Karpas-422 (cell line): ENCODE results near the gene NAMPT. TPM values are rescaled to one million over a fixed set of nuclear protein-coding genes. Genes with fewer than 3 reads are reported as not detected.

Source experiments
- DNase-seq: peaks from one replicate; pipeline ENCODE4 v3.0.0-alpha.2; 2015
- H2AFZ ChIP-seq: fragments of 200-600 bp; sonication (generic); 2 replicates; pipeline ENCODE4 v1.6.1; 2014; ENCODE audit warnings: antibody characterized with exemption, low read length, mixed read lengths
- H3K27ac ChIP-seq: fragments of 200-600 bp; sonication (generic); 2 replicates; pipeline ENCODE4 v1.5.1; 2014; ENCODE audit warnings: mild to moderate bottlenecking, low read length, moderate library complexity
- H3K27me3 ChIP-seq: fragments of 200-600 bp; sonication (generic); 2 replicates; pipeline ENCODE4 v1.6.1; 2014; ENCODE audit warnings: low read length, mixed read lengths
- H3K36me3 ChIP-seq: fragments of 200-600 bp; sonication (generic); 2 replicates; pipeline ENCODE4 v1.6.1; 2014; ENCODE audit warnings: low read length, mixed read lengths; ENCODE audit not compliant: insufficient read depth
- H3K4me1 ChIP-seq: fragments of 200-600 bp; sonication (generic); 2 replicates; pipeline ENCODE4 v1.6.1; 2014; ENCODE audit warnings: mild to moderate bottlenecking, low read length, mixed read lengths
- H3K4me2 ChIP-seq: fragments of 200-600 bp; sonication (generic); 2 replicates; pipeline ENCODE4 v1.6.1; 2014; ENCODE audit warnings: low read length, low read depth, mild to moderate bottlenecking; ENCODE audit not compliant: poor library complexity, severe bottlenecking
- H3K4me3 ChIP-seq: fragments of 200-600 bp; sonication (generic); 2 replicates; pipeline ENCODE4 v1.5.1; 2014; ENCODE audit warnings: mild to moderate bottlenecking, antibody characterized with exemption, low read length, mixed read lengths
- H3K79me2 ChIP-seq: fragments of 200-600 bp; sonication (generic); 2 replicates; pipeline ENCODE4 v1.6.1; 2014; ENCODE audit warnings: mild to moderate bottlenecking, low read length, mixed read lengths
- H3K9ac ChIP-seq: fragments of 200-600 bp; sonication (generic); 2 replicates; pipeline ENCODE4 v1.6.0; 2014; ENCODE audit warnings: low read length
- H3K9me2 ChIP-seq: fragments of 200-600 bp; sonication (generic), shearing (Covaris generic); replicated peaks from 2 replicates; pipeline ENCODE4 v1.6.0; 2014; ENCODE audit warnings: mild to moderate bottlenecking, low read length, moderate library complexity; ENCODE audit not compliant: insufficient read depth
- H3K9me3 ChIP-seq: fragments of 300-700, 200-600 bp; sonication (generic); 2 replicates; pipeline ENCODE4 v1.6.1; 2014; ENCODE audit warnings: low read length, mixed read lengths
- H4K20me1 ChIP-seq: fragments of 200-600 bp; sonication (generic); 2 replicates; pipeline ENCODE4 v1.6.1; 2014; ENCODE audit warnings: mild to moderate bottlenecking, antibody characterized with exemption, low read length, low read depth; ENCODE audit not compliant: insufficient read depth
- total RNA-seq: library from RNA; depleted of rRNA; stranded (reverse); fragments of >200 nt; shearing (Covaris generic); gene quantifications from 2 replicates; pipeline ENCODE4 v1.2.3, GENCODE V29; 2014; ENCODE audit warnings: low replicate concordance

Gene NAMPT
- total RNA-seq, 1 experiment from 2014 or later = 87.4 TPM

DNA sequence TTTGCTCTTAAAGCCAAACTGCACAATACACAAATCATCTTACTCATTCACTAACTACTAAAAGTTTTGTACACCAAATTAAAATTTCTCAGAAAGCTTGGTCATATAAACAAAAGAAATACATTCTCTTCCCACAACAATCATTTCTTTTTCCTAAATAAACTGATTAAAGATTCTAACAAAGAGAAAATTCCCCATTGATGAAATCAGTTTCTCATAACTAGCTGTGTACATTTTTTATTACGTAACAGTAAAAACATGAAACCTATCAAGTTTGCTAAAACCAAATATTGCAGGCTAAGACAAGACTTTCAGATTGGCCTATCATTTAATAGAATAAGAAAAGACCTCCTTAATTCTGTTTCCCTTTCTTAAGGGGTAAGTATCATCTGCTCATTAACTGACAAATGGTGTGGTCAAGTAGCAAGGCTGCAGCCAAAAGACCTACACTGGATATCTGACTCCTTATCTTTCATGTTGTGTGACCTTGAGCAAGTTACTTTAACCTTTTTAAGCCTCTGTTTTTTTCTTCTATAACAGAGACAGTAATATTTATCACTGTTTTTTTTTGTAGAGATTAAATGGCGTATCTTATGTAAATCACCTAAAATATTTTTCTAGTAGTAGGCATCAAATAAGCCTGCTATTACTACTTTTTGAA is 22.4 kb downstream of the NAMPT start:
- Histone ChIP-seq H3K4me1 (no peaks in the 10 kb centered on the region), H3K27ac (no peak overlapping the region), H3K9me2 (no peaks in the 10 kb centered on the region), H3K4me2 (no peak overlapping the region), H3K9ac (no peak overlapping the region), H2AFZ (no peak overlapping the region), H4K20me1 (no peaks in the 10 kb centered on the region), H3K9me3 (no peaks in the 10 kb centered on the region), H3K79me2 (peaks cover 10% of the 10 kb centered on the region), H3K27me3 (no peaks in the 10 kb centered on the region), H3K36me3 (peaks cover 69% of the 10 kb centered on the region), H3K4me3 (no peak overlapping the region)
- no peak for DNase-seq

DNA sequence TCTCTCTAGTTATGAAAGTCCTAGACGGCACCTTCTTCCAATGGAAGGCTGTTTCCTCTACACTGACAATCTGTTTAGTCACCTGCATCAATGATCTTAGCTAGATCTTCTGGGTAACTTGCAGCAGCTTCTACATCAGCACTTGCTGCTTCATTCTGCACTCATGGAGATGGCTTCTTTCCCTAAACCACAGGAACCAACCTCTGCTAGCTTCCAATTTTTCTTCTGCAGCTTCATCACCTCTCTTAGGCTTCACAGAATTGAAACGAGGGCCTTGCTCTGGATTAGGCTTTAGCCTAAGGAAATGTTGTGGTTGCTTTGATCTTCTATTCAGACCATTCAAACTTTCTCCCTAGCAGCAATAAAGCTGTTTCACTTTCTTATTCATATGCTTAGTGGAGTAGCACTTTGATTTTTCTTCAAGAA is 24.6 kb downstream of the NAMPT start:
- H3K9ac ChIP-seq = no peak overlapping the region
- no peaks in the 10 kb centered on the region for H3K27me3 ChIP-seq
- no peak for DNase-seq
- H3K27ac ChIP-seq = no peak overlapping the region
- peaks cover 65% of the 10 kb centered on the region for H3K36me3 ChIP-seq
- H3K4me2 ChIP-seq = no peak overlapping the region
- no peak overlapping the region for H2AFZ ChIP-seq
- H3K4me1 ChIP-seq = no peaks in the 10 kb centered on the region
- no peaks in the 10 kb centered on the region for H4K20me1 ChIP-seq
- H3K79me2 ChIP-seq = peaks cover 14% of the 10 kb centered on the region
- H3K9me3 ChIP-seq = no peaks in the 10 kb centered on the region
- H3K9me2 ChIP-seq = no peaks in the 10 kb centered on the region
- no peak overlapping the region for H3K4me3 ChIP-seq

DNA sequence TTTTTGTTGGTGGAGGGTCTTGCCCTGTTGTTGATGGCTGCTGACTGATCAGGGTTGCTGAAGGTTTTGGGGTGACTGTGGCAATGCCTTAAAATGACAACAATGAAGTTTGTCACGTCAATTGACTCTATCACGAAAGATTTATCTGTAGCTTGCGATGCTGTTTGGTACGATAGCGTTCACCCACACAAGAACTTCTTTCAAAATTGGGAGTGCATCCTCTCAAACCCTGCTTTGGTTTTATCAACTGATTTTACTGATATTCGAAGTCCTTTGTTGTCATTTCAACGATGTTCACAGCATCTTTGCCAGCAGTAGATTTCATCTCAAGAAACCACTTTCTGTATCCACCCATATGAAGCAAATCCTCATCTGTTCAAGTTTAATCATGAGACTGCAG is 26.0 kb downstream of the NAMPT start:
- Histone ChIP-seq H3K4me1 (no peaks in the 10 kb centered on the region), H3K9ac (no peak overlapping the region), H3K9me3 (no peaks in the 10 kb centered on the region), H4K20me1 (no peaks in the 10 kb centered on the region), H3K4me2 (no peak overlapping the region), H3K79me2 (peaks cover 11% of the 10 kb centered on the region), H2AFZ (no peak overlapping the region), H3K27me3 (no peaks in the 10 kb centered on the region), H3K27ac (no peak overlapping the region), H3K36me3 (peaks cover 66% of the 10 kb centered on the region), H3K4me3 (no peak overlapping the region), H3K9me2 (no peaks in the 10 kb centered on the region)
- no peak for DNase-seq

DNA sequence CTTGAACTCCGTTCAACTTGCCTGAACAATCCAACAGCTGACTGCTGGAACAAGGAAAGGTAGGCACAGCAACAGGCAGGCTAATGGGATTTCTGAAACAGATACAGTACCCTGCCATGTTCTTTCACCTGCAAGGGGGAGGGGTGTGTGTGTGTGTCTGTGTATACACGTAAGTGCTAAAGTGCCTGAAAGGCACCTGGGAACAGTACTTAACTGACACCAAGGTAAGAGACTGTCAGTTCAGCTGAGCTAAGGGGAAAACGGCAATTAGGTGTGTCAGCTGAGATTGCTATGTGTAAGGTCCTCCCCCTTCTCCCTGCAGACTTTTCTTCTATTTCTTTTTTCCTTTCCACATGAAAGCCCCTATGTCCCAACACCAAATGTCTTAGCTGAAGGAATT is 27.0 kb downstream of the NAMPT start:
- Histone ChIP-seq H3K4me3 (no peak overlapping the region), H3K36me3 (peaks cover 69% of the 10 kb centered on the region), H3K9me2 (no peaks in the 10 kb centered on the region), H3K79me2 (peaks cover 11% of the 10 kb centered on the region; the same call in 1 of the 2 replicates), H3K27ac (no peak overlapping the region), H3K9ac (no peak overlapping the region), H3K4me2 (no peak overlapping the region), H2AFZ (no peak overlapping the region), H3K4me1 (no peaks in the 10 kb centered on the region), H3K27me3 (no peaks in the 10 kb centered on the region), H3K9me3 (no peaks in the 10 kb centered on the region), H4K20me1 (no peaks in the 10 kb centered on the region)
- no peak for DNase-seq

DNA sequence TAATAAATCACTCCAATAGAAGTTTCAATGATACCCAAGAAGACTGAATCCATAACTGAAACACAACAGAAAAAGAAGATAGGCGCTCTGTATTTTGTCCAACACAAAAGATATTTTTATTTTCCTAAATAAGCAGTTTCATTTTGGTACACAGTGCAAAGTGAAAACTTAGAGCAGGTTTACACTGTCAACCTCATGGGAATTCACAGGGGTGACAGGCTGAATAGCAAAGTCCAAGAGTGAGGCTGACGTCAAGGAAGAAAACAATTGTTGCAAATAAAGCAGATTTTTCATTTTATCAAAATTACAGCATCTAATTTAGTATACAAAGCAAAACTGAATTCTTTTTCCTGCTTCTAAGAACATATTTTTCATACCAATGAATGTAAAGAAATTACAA is 28.6 kb downstream of the NAMPT start:
- Histone ChIP-seq H3K4me1 (no peaks in the 10 kb centered on the region), H3K9ac (no peak overlapping the region), H3K27ac (no peak overlapping the region), H2AFZ (no peak overlapping the region), H3K4me2 (no peak overlapping the region), H4K20me1 (no peaks in the 10 kb centered on the region), H3K9me3 (no peaks in the 10 kb centered on the region), H3K4me3 (no peak overlapping the region), H3K36me3 (peaks cover 81% of the 10 kb centered on the region), H3K9me2 (no peaks in the 10 kb centered on the region), H3K79me2 (0 out of 2 replicates have a peak, but pooled peaks cover 9% of the 10 kb centered on the region), H3K27me3 (no peaks in the 10 kb centered on the region)
- no peak for DNase-seq

DNA sequence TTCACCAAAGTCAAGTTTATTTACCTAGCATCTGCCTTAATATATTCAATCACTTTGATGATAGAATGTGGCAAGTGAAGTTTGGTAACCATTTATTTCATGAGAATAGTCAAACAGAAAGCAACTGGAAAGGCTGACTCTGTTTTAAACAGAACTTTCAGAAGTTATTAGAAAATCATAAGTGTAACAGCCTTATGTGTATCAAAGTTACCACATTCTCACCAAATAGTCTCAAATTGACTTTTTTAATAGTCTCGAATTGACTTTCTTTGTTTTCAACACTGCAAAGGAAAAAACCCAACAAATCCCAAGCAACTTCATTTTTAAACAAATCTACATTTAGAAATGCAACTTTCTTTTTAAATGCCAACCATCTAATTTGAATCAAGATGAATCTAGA is 29.5 kb downstream of the NAMPT start:
- Histone ChIP-seq H3K4me1 (no peaks in the 10 kb centered on the region), H4K20me1 (no peaks in the 10 kb centered on the region), H3K36me3 (peaks cover 75% of the 10 kb centered on the region; the same call in 1 of the 2 replicates)

DNA sequence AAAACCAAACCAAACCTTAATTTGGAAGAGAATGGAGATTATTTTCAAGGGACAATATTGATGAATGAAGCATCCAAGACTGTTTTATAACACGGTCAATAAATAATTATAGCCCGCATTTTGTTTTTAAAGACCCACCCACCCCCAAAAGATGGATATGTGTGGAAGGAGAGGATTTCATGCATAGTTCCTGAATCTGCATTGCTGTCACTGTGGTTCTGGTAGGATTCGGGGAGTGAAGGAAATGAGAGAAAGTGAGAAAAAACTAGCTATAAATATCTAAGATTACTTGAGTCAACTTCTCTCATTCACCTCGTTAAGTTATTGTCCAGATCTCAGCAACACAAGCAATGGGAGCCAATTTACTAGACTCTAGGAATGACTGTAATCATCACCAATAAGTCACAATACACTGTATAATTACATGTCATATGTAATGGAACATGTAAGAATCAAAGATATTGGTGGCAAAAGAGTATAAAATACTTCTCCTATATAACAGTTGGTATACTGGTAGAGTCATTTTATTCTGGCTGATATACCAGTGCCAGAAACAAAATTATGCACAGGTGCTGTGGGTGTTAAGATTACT is 30.2 kb downstream of the NAMPT start:
- no peak overlapping the region for H3K4me3 ChIP-seq
- no peak overlapping the region for H3K27ac ChIP-seq
- H3K9ac ChIP-seq = no peak overlapping the region
- DNase-seq = no peak
- no peak overlapping the region for H2AFZ ChIP-seq
- no peaks in the 10 kb centered on the region for H3K27me3 ChIP-seq
- H3K9me2 ChIP-seq = no peaks in the 10 kb centered on the region
- H3K4me1 ChIP-seq = no peaks in the 10 kb centered on the region
- H3K79me2 ChIP-seq = 0 out of 2 replicates have a peak, but pooled peaks cover 9% of the 10 kb centered on the region
- H3K4me2 ChIP-seq = no peak overlapping the region
- H4K20me1 ChIP-seq = no peaks in the 10 kb centered on the region
- H3K9me3 ChIP-seq = no peaks in the 10 kb centered on the region
- H3K36me3 ChIP-seq = peaks cover 73% of the 10 kb centered on the region

More for the DNA sequence above, 29.5 kb downstream of the NAMPT start:
- H3K9me3 ChIP-seq = no peaks in the 10 kb centered on the region
- no peak overlapping the region for H3K27ac ChIP-seq
- H3K9me2 ChIP-seq = no peaks in the 10 kb centered on the region
- no peak overlapping the region for H3K4me2 ChIP-seq
- no peak overlapping the region for H2AFZ ChIP-seq
- no peaks in the 10 kb centered on the region for H3K27me3 ChIP-seq
- no peak for DNase-seq
- H3K79me2 ChIP-seq = 0 out of 2 replicates have a peak, but pooled peaks cover 9% of the 10 kb centered on the region
- H3K9ac ChIP-seq = no peak overlapping the region
- H3K4me3 ChIP-seq = no peak overlapping the region

DNA sequence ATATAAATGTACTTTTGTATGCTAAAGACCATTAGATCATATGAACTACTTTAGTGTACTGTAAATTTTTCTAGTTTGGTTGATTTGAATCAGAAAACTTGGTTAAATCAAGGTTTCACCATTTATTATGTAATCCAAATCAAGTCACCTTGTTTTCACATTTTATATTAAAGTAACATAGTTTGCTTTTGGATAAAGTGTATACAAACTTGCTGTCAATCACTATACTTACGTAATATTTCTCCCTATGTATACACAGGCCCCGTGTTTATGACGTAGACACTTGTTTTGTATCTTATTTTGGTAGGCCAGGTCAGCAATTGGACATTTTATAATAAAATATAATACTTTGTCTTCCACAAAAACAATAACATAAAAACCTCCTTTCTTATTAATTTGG is 32.2 kb downstream of the NAMPT start:
- no peaks in the 10 kb centered on the region for H3K27me3 ChIP-seq
- H3K4me3 ChIP-seq = no peak overlapping the region
- no peak overlapping the region for H3K9ac ChIP-seq
- no peaks in the 10 kb centered on the region for H4K20me1 ChIP-seq
- no peaks in the 10 kb centered on the region for H3K9me3 ChIP-seq
- 0 out of 2 replicates have a peak, but pooled peaks cover 4% of the 10 kb centered on the region for H3K79me2 ChIP-seq
- no peaks in the 10 kb centered on the region for H3K4me1 ChIP-seq
- no peak for DNase-seq
- no peak overlapping the region for H2AFZ ChIP-seq
- peaks cover 74% of the 10 kb centered on the region for H3K36me3 ChIP-seq
- no peak overlapping the region for H3K4me2 ChIP-seq
- no peak overlapping the region for H3K27ac ChIP-seq
- no peaks in the 10 kb centered on the region for H3K9me2 ChIP-seq
